Gastroesophageal sphincter (tissue), 4 donors: ENCODE data around the gene CADPS2. TPM values are rescaled to one million over a fixed set of nuclear protein-coding genes. Genes with fewer than 3 reads are reported as not detected.

ENCODE experiments used
- ATAC-seq: fragments of 150-250 bp; one replicate; pipeline ENCODE4 v1.9.1; 2016; ENCODE audit warnings: mild to moderate bottlenecking, moderate library complexity
- H3K27ac ChIP-seq, 4 donors: fragments of 200-600 bp; sonication (generic) in 3 of 4; 1 replicate in 3 of 4; 2 replicates in 1 of 4; pipeline ENCODE4 v1.5.1; 2016 to 2019
- H3K27me3 ChIP-seq: fragments of 200-600 bp; sonication (generic); one replicate; pipeline ENCODE4 v1.5.1; 2019
- H3K36me3 ChIP-seq, 2 donors: fragments of 200-600 bp; sonication (generic); one replicate each; pipeline ENCODE4 v1.5.1; 2019; ENCODE audit warnings: control low read depth in 1 of 2
- H3K4me1 ChIP-seq, 3 donors: fragments of 200-600 bp; sonication (generic); 1 replicate in 2 of 3; 2 replicates in 1 of 3; pipeline ENCODE4 v1.5.1; 2016 to 2019; ENCODE audit warnings: control low read depth in 2 of 3
- H3K4me3 ChIP-seq, 2 donors: fragments of 200-600 bp; sonication (generic); one replicate each; pipeline ENCODE4 v1.5.1; 2019; ENCODE audit warnings: mild to moderate bottlenecking in 1 of 2, moderate library complexity in 1 of 2
- H3K9me3 ChIP-seq, 3 donors: fragments of 200-600 bp; sonication (generic); one replicate each; pipeline ENCODE4 v1.5.1; 2017 to 2019; ENCODE audit warnings: control low read depth in 2 of 3
- CTCF ChIP-seq, 4 experiments: fragments of 200-600 bp in 2 of 4; fragments of 450-650 bp in 2 of 4; sonication (generic) in 1 of 4; IDR thresholded peaks; one replicate each; pipeline ENCODE4 v1.5.1; 2017 to 2019; ENCODE audit warnings: antibody characterized with exemption in 4 of 4, mild to moderate bottlenecking in 2 of 4, moderate library complexity in 2 of 4
- EP300 ChIP-seq: sonication (generic); formaldehyde crosslinking; IDR thresholded peaks from one replicate; pipeline ENCODE4 v1.6.1; 2017; ENCODE audit warnings: antibody characterized with exemption, mild to moderate bottlenecking
- POLR2A ChIP-seq, 2 donors: fragments of 450-650 bp; IDR thresholded peaks; one replicate each; pipeline ENCODE4 v1.6.1; 2017; ENCODE audit warnings: antibody characterized with exemption in 2 of 2, mild to moderate bottlenecking in 2 of 2, moderate library complexity in 1 of 2
- POLR2AphosphoS5 ChIP-seq: sonication (generic); formaldehyde crosslinking; IDR thresholded peaks from one replicate; pipeline ENCODE4 v1.6.1; 2017; ENCODE audit warnings: antibody characterized with exemption
- WGBS, 2 donors: methylation state at CpG; one replicate each; pipeline ENCODE4 v1.1.5; 2018; ENCODE audit warnings: low coverage in 1 of 2; 5-methylcytosine and 5-hydroxymethylcytosine counted together
- total RNA-seq, 4 donors: library from RNA; depleted of rRNA; stranded (reverse); fragments of >200 nt; gene quantifications; one replicate each; pipeline ENCODE4 v1.1.0, GENCODE V29; 2016

Gene CADPS2
- 100 to 1,000 TPM in 3 of 4 donors, 10 to 100 TPM in 1; 20.3 to 205 (median 138) TPM for total RNA-seq

GRCh38 chr7:122886357-122887081 lies at the start of gene CADPS2:
CADPS2 (minus strand) TSS chr7:122886460; CDS start chr7:122886337, 123 bp downstream.
- peak; percentile 92 for ATAC-seq
- Histone ChIP-seq H3K27me3 (no peaks in the 10 kb centered on the region), H3K36me3 (no peaks in the 10 kb centered on the region), H3K9me3 (no peaks in the 10 kb centered on the region), H3K27ac (peak within 1 kb of the TSS; percentile 74 to 96 (median 95)), H3K4me1 (peaks cover 2 to 47% (median 10%) of the 10 kb centered on the region in 3 donors), H3K4me3 (peak within 1 kb of the TSS; percentile 82 to 93)
- WGBS, 2 donors: 4% methylated on average over 5 of the region's 73 CpGs; no CpG with 5 or more reads in 1 of the 2 donors
- TF ChIP-seq POLR2A (IDR thresholded peaks at IDR 0.05) (peak; percentile 72 to 75), POLR2AphosphoS5 (peak; percentile 62), EP300 (no peak), CTCF (IDR thresholded peaks at IDR 0.05) (peak in 3 of 4 experiments; percentile 47 to 52 (median 50))

- no peak overlapping the region for H3K4me3 ChIP-seq
- H3K9me3 ChIP-seq: peaks cover 0 to 6% (median 0%) of the 10 kb centered on the region in 3 donors
- no peaks in the 10 kb centered on the region for H3K27me3 ChIP-seq
- no peaks in the 10 kb centered on the region for H3K36me3 ChIP-seq
- no peaks in the 10 kb centered on the region for H3K4me1 ChIP-seq
- no peak overlapping the region for H3K27ac ChIP-seq
- TF ChIP-seq POLR2A (IDR thresholded peaks at IDR 0.05) (no peak), POLR2AphosphoS5 (no peak), EP300 (no peak), CTCF (IDR thresholded peaks at IDR 0.05) (no peak)
- ATAC-seq: no peak
These were observed 49.4 kb upstream of the CADPS2 start for GRCh38 chr7:122935620-122936019.

GRCh38 chr7:122919643-122920181 lies 33.5 kb upstream of the CADPS2 start:
- no peaks in the 10 kb centered on the region for H3K36me3 ChIP-seq
- H3K27me3 ChIP-seq: no peaks in the 10 kb centered on the region
- TF ChIP-seq POLR2A (IDR thresholded peaks at IDR 0.05): no peak
- no peak for TF ChIP-seq EP300
- TF ChIP-seq CTCF (IDR thresholded peaks at IDR 0.05): no peak
- no peak for TF ChIP-seq POLR2AphosphoS5
- no peak for ATAC-seq
- H3K4me1 ChIP-seq: no peaks in the 10 kb centered on the region
- no peaks in the 10 kb centered on the region for H3K9me3 ChIP-seq
- H3K27ac ChIP-seq: no peak overlapping the region
- no peak overlapping the region for H3K4me3 ChIP-seq

- WGBS, 2 donors: 81 to 100% methylated on average over 1 to 6 of the region's 9 CpGs
- no peaks in the 10 kb centered on the region for H3K36me3 ChIP-seq
- TF ChIP-seq POLR2A (IDR thresholded peaks at IDR 0.05): no peak
- H3K4me1 ChIP-seq: no peaks in the 10 kb centered on the region
- H3K27ac ChIP-seq: no peak overlapping the region
- H3K27me3 ChIP-seq: no peaks in the 10 kb centered on the region
- ATAC-seq: no peak
- H3K9me3 ChIP-seq: no peaks in the 10 kb centered on the region
- no peak overlapping the region for H3K4me3 ChIP-seq
These were observed 28.6 kb upstream of the CADPS2 start for GRCh38 chr7:122914812-122915211.

- no peak for ATAC-seq
- TF ChIP-seq CTCF (IDR thresholded peaks at IDR 0.05): no peak
- no peak for TF ChIP-seq EP300
- no peak for TF ChIP-seq POLR2AphosphoS5
- no peak for TF ChIP-seq POLR2A (IDR thresholded peaks at IDR 0.05)
These were observed 27.3 kb upstream of the CADPS2 start for GRCh38 chr7:122913608-122914007.

More at GRCh38 chr7:122913608-122914007, 27.3 kb upstream of the CADPS2 start:
- whole genome bisulfite sequencing, 2 donors: 91 to 92% methylated on average over 9 to 14 of the region's 15 CpGs
- Histone ChIP-seq H3K27me3 (no peaks in the 10 kb centered on the region), H3K9me3 (no peaks in the 10 kb centered on the region), H3K4me1 (no peaks in the 10 kb centered on the region), H3K27ac (no peak overlapping the region), H3K4me3 (no peak overlapping the region), H3K36me3 (no peaks in the 10 kb centered on the region)
